ENCODE results near the gene SCN7A. TPM values are rescaled to one million over a fixed set of nuclear protein-coding genes. Genes with fewer than 3 reads are reported as not detected.

Gene SCN7A
- total and polyA plus RNA-seq, 4 donors, result 0.05 to 7.9 (median 1.1) TPM

GRCh38 chr2:166464187-166464586 lies 29.9 kb downstream of the SCN7A start:
- 89% methylated on average over 1 of the region's 1 CpG for WGBS
- TF ChIP-seq NR2F2 (IDR thresholded peaks at IDR 0.05), result no peak

DNA sequence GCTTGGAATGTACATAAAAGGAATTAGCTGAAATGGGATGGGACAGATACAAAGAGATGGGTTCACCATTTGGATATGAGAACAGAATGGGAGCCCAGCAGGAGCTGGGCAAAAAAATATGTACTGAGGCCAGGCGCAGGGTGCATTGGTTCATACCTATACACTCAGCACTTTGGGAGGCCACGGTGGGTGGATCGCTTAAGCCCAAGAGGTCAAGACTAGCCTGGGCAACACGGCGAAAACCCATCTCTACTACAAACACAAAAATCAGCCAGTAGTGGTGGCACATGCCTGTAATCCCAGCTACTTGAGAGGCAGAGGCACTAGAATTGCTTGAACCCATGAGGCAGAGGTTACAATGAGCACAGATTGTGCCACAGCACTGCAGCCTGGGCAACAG lies 30.4 kb downstream of the SCN7A start:
- Histone ChIP-seq H3K9me3 (ENCODE audit: control insufficient read depth in 4 of 4, low read length in 3 of 4) (no peaks in the 10 kb centered on the region), H3K4me3 (ENCODE audit: low read depth in 1 of 3, low read length in 3 of 3) (no peak overlapping the region), H3K27me3 (ENCODE audit: control insufficient read depth in 4 of 4, insufficient read depth in 4 of 4, low read length in 3 of 4) (no peaks in the 10 kb centered on the region), H3K27ac (ENCODE audit: low read depth in 1 of 2, low read length in 2 of 2) (no peak overlapping the region), H3K36me3 (ENCODE audit: control insufficient read depth in 4 of 4, insufficient read depth in 3 of 4, low read depth in 1 of 4, low read length in 3 of 4) (no peaks in the 10 kb centered on the region), H3K9ac (ENCODE audit: low read depth in 1 of 2, low read length in 2 of 2) (no peak overlapping the region), H3K4me1 (ENCODE audit: control insufficient read depth in 4 of 4, insufficient read depth in 4 of 4, low read length in 3 of 4) (peaks cover 0 to 4% (median under 1%) of the 10 kb centered on the region in 4 donors)
- no peak for DNase-seq (ENCODE audit: low spot score)
- 97% methylated on average over 5 of the region's 5 CpGs for WGBS
- no peak for TF ChIP-seq SP1 (IDR thresholded peaks at IDR 0.05)
- TF ChIP-seq RAD21 (IDR thresholded peaks at IDR 0.05), result no peak
- TF ChIP-seq ATF3 (IDR thresholded peaks at IDR 0.05), result no peak
- TF ChIP-seq, protein P1, sequence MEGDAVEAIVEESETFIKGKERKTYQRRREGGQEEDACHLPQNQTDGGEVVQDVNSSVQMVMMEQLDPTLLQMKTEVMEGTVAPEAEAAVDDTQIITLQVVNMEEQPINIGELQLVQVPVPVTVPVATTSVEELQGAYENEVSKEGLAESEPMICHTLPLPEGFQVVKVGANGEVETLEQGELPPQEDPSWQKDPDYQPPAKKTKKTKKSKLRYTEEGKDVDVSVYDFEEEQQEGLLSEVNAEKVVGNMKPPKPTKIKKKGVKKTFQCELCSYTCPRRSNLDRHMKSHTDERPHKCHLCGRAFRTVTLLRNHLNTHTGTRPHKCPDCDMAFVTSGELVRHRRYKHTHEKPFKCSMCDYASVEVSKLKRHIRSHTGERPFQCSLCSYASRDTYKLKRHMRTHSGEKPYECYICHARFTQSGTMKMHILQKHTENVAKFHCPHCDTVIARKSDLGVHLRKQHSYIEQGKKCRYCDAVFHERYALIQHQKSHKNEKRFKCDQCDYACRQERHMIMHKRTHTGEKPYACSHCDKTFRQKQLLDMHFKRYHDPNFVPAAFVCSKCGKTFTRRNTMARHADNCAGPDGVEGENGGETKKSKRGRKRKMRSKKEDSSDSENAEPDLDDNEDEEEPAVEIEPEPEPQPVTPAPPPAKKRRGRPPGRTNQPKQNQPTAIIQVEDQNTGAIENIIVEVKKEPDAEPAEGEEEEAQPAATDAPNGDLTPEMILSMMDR (IDR thresholded peaks at IDR 0.05; ENCODE audit: low read depth, low read length, missing input control), result no peak
- no peak for TF ChIP-seq EGR1 (IDR thresholded peaks at IDR 0.05; ENCODE audit: low read depth in 2 of 2)
- no peak for TF ChIP-seq RXRA (IDR thresholded peaks at IDR 0.05)
- no peak for TF ChIP-seq YY1 (IDR thresholded peaks at IDR 0.05)
- TF ChIP-seq HNF4G (IDR thresholded peaks at IDR 0.05), result no peak
- TF ChIP-seq FOXA2 (IDR thresholded peaks at IDR 0.05), result no peak
- no peak for TF ChIP-seq ZBTB33 (IDR thresholded peaks at IDR 0.05)
- no peak for TF ChIP-seq NR2F2 (IDR thresholded peaks at IDR 0.05)

More at GRCh38 chr2:166464187-166464586, 29.9 kb downstream of the SCN7A start:
- Histone ChIP-seq H3K27ac (ENCODE audit: low read depth in 1 of 2, low read length in 2 of 2) (no peak overlapping the region), H3K4me3 (ENCODE audit: low read depth in 1 of 3, low read length in 3 of 3) (no peak overlapping the region), H3K9me3 (ENCODE audit: control insufficient read depth in 4 of 4, low read length in 3 of 4) (no peaks in the 10 kb centered on the region), H3K36me3 (ENCODE audit: control insufficient read depth in 4 of 4, insufficient read depth in 3 of 4, low read depth in 1 of 4, low read length in 3 of 4) (no peaks in the 10 kb centered on the region), H3K27me3 (ENCODE audit: control insufficient read depth in 4 of 4, insufficient read depth in 4 of 4, low read length in 3 of 4) (no peaks in the 10 kb centered on the region), H3K4me1 (ENCODE audit: control insufficient read depth in 4 of 4, insufficient read depth in 4 of 4, low read length in 3 of 4) (peaks cover 0 to 4% (median under 1%) of the 10 kb centered on the region in 4 donors), H3K9ac (ENCODE audit: low read depth in 1 of 2, low read length in 2 of 2) (no peak overlapping the region)
- DNase-seq (ENCODE audit: low spot score), result no peak

DNA sequence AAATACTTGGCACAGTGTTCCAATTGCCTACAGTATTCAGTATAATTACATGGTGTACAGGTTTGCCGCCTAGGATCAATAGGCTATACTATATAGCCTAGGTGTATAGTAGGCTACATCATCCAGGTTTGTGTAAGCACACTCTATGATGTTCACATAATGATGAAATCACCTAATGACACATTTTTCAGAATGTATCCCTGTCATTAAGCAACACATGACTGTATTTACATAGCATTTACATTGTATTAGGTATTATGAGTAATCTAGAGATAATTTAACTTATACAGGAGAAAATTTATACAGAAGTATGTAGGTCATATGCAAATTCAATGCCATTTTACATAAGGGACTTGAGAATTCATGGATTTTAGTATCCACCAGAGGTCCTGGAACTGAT lies 35.4 kb downstream of the SCN7A start:
- DNase-seq (ENCODE audit: low spot score), result no peak
- no peaks in the 10 kb centered on the region for H3K36me3 ChIP-seq (ENCODE audit: control insufficient read depth in 4 of 4, insufficient read depth in 3 of 4, low read depth in 1 of 4, low read length in 3 of 4)
- H3K27me3 ChIP-seq (ENCODE audit: control insufficient read depth in 4 of 4, insufficient read depth in 4 of 4, low read length in 3 of 4), result no peaks in the 10 kb centered on the region
- H3K4me3 ChIP-seq (ENCODE audit: low read depth in 1 of 3, low read length in 3 of 3), result no peak overlapping the region
- 94% methylated on average over 1 of the region's 1 CpG for WGBS
- H3K4me1 ChIP-seq (ENCODE audit: control insufficient read depth in 4 of 4, insufficient read depth in 4 of 4, low read length in 3 of 4), result no peaks in the 10 kb centered on the region
- H3K9ac ChIP-seq (ENCODE audit: low read depth in 1 of 2, low read length in 2 of 2), result no peak overlapping the region
- no peak overlapping the region for H3K27ac ChIP-seq (ENCODE audit: low read depth in 1 of 2, low read length in 2 of 2)
- no peaks in the 10 kb centered on the region for H3K9me3 ChIP-seq (ENCODE audit: control insufficient read depth in 4 of 4, low read length in 3 of 4)
- TF ChIP-seq ATF3 (IDR thresholded peaks at IDR 0.05) (no peak), MAX (IDR thresholded peaks at IDR 0.05) (no peak), HNF4A (conservative IDR thresholded peaks at IDR 0.05) (no peak), FOXA1 (IDR thresholded peaks at IDR 0.05) (no peak), RAD21 (IDR thresholded peaks at IDR 0.05) (no peak), TAF1 (conservative IDR thresholded peaks at IDR 0.05) (no peak)
- TF ChIP-seq, protein P2, sequence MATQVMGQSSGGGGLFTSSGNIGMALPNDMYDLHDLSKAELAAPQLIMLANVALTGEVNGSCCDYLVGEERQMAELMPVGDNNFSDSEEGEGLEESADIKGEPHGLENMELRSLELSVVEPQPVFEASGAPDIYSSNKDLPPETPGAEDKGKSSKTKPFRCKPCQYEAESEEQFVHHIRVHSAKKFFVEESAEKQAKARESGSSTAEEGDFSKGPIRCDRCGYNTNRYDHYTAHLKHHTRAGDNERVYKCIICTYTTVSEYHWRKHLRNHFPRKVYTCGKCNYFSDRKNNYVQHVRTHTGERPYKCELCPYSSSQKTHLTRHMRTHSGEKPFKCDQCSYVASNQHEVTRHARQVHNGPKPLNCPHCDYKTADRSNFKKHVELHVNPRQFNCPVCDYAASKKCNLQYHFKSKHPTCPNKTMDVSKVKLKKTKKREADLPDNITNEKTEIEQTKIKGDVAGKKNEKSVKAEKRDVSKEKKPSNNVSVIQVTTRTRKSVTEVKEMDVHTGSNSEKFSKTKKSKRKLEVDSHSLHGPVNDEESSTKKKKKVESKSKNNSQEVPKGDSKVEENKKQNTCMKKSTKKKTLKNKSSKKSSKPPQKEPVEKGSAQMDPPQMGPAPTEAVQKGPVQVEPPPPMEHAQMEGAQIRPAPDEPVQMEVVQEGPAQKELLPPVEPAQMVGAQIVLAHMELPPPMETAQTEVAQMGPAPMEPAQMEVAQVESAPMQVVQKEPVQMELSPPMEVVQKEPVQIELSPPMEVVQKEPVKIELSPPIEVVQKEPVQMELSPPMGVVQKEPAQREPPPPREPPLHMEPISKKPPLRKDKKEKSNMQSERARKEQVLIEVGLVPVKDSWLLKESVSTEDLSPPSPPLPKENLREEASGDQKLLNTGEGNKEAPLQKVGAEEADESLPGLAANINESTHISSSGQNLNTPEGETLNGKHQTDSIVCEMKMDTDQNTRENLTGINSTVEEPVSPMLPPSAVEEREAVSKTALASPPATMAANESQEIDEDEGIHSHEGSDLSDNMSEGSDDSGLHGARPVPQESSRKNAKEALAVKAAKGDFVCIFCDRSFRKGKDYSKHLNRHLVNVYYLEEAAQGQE (IDR thresholded peaks at IDR 0.05), result no peak
- TF ChIP-seq, protein P1 (IDR thresholded peaks at IDR 0.05; ENCODE audit: low read depth, low read length, missing input control), result no peak
